HCT116 (cell line): ENCODE measurements around the gene TSR1. TPM values are rescaled to one million over a fixed set of nuclear protein-coding genes. Genes with fewer than 3 reads are reported as not detected.

Source experiments
- ATAC-seq: fragments of 200-7000 bp; cut with Tn5 transposase; 2 replicates; pipeline ENCODE4 v1.9.1; 2020; ENCODE audit warnings: mild to moderate bottlenecking, moderate library complexity
- BruUV-seq: library from RNA; stranded (reverse); fragments of 400-500 nt; replicated peaks from 2 replicates; lab custom pipeline; 2021; lab: Mats Ljungman, UMichigan
- CTCF ChIA-PET: fragments of 300-600 bp; sonication (Branson Sonifier 250); formaldehyde crosslinking; loops from one replicate; lab custom pipeline; 2021; ENCODE audit warnings: antibody characterized with exemption; lab: Charles Lee
- POLR2A ChIA-PET: fragments of 300-600, 350-600 bp; sonication (Branson Sonifier 250); formaldehyde crosslinking; loops from one replicate; lab custom pipeline; 2021; ENCODE audit warnings: antibody characterized with exemption; lab: Charles Lee
- RAD21 ChIA-PET, 2 experiments: fragments of 300-600 bp; sonication (Branson Sonifier 250); formaldehyde crosslinking; loops; one replicate each; lab custom pipeline; 2023; ENCODE audit warnings: low total read pairs in 2 of 2; ENCODE audit not compliant: uncharacterized antibody in 2 of 2, unreplicated experiment in 2 of 2, low non-redundant PET in 1 of 2; lab: Charles Lee
- DNase-seq: peaks from one replicate; pipeline ENCODE4 v3.0.0-alpha.2; 2010; ENCODE audit warnings: low read depth, low spot score
- H2AFZ ChIP-seq: fragments of 200-600 bp; shearing (Covaris generic), sonication (generic); 2 replicates; pipeline ENCODE4 v1.6.1; 2017; ENCODE audit warnings: low read depth, mixed run types, mixed read lengths, antibody characterized with exemption, low read length; ENCODE audit not compliant: poor library complexity, severe bottlenecking
- H3K27ac ChIP-seq: 2 replicates; pipeline ENCODE4 v1.5.1; 2012; ENCODE audit warnings: low read depth, low read length
- H3K27me3 ChIP-seq: fragments of 200-600 bp; sonication (generic); 2 replicates; pipeline ENCODE4 v1.6.1; 2016; ENCODE audit warnings: mixed run types, low read length, mixed read lengths; ENCODE audit not compliant: insufficient read depth
- H3K36me3 ChIP-seq, 2 experiments: fragments of 200-500 bp in 1 of 2; fragments of 200-600 bp in 1 of 2; sonication (Bioruptor generic) in 1 of 2; sonication (generic) in 1 of 2; 2 replicates each; pipeline versions ENCODE4 v1.5.1 to v1.6.1; 2014 to 2016; ENCODE audit warnings: low read length in 2 of 2, inconsistent platforms in 1 of 2, mixed read lengths in 1 of 2, mixed run types in 1 of 2; ENCODE audit not compliant: insufficient read depth in 2 of 2, control insufficient read depth in 1 of 2
- H3K4me1 ChIP-seq, 2 experiments: fragments of 200-600 bp in 1 of 2; sonication (generic) in 1 of 2; 2 replicates each; pipeline versions ENCODE4 v1.5.1 to v1.6.1; 2012 to 2017; ENCODE audit warnings: low read length in 2 of 2, inconsistent platforms in 1 of 2, mild to moderate bottlenecking in 1 of 2, mixed read lengths in 1 of 2, mixed run types in 1 of 2, moderate library complexity in 1 of 2; ENCODE audit not compliant: insufficient read depth in 2 of 2, control insufficient read depth in 1 of 2
- H3K4me2 ChIP-seq: fragments of 200-600 bp; sonication (generic); 2 replicates; pipeline ENCODE4 v1.6.1; 2017; ENCODE audit warnings: mixed run types, low read length, mixed read lengths
- H3K4me3 ChIP-seq, 2 experiments: fragments of 200-600 bp in 1 of 2; sonication (generic) in 1 of 2; replicated peaks in 1 of 2; 2 replicates each; pipeline ENCODE4 v1.5.1; 2011 to 2016; ENCODE audit warnings: low read length in 2 of 2, control low read depth in 1 of 2, low read depth in 1 of 2, mild to moderate bottlenecking in 1 of 2, mixed read lengths in 1 of 2, mixed run types in 1 of 2
- H3K79me2 ChIP-seq: fragments of 200-600 bp; sonication (generic); 2 replicates; pipeline ENCODE4 v1.6.1; 2017; ENCODE audit warnings: mild to moderate bottlenecking, mixed run types, low read length, moderate library complexity, mixed read lengths; ENCODE audit not compliant: insufficient read depth
- H3K9ac ChIP-seq: fragments of 200-600 bp; sonication (generic); 2 replicates; pipeline ENCODE4 v1.6.1; 2016; ENCODE audit warnings: low read length, mixed read lengths
- H3K9me2 ChIP-seq: fragments of 200-600 bp; sonication (generic), shearing (Covaris generic); 2 replicates; pipeline ENCODE4 v1.6.1; 2017; ENCODE audit warnings: mixed run types, mild to moderate bottlenecking, moderate library complexity; ENCODE audit not compliant: insufficient read depth
- H3K9me3 ChIP-seq, 2 experiments: fragments of 200-500 bp in 1 of 2; fragments of 200-600 bp in 1 of 2; sonication (Bioruptor generic) in 1 of 2; sonication (generic) in 1 of 2; 2 replicates each; pipeline ENCODE4 v1.6.1; 2014 to 2017; ENCODE audit warnings: low read length in 2 of 2, mixed read lengths in 2 of 2, inconsistent platforms in 1 of 2, low read depth in 1 of 2, mild to moderate bottlenecking in 1 of 2, mixed run types in 1 of 2, moderate library complexity in 1 of 2; ENCODE audit not compliant: control insufficient read depth in 1 of 2, insufficient read depth in 1 of 2
- H4K20me1 ChIP-seq: fragments of 200-600 bp; sonication (generic), shearing (Covaris generic); 2 replicates; pipeline ENCODE4 v1.6.1; 2017; ENCODE audit warnings: mixed run types, mild to moderate bottlenecking, moderate library complexity; ENCODE audit not compliant: insufficient read depth
- CEBPB ChIP-seq: IDR thresholded peaks from 2 replicates; pipeline ENCODE4 v1.6.1; 2012; ENCODE audit warnings: low read depth
- EZH2 ChIP-seq: fragments of 200-600 bp; sonication (generic); IDR thresholded peaks from 2 replicates; pipeline ENCODE4 v1.6.1; 2017; ENCODE audit warnings: antibody characterized with exemption, mixed run types
- EZH2phosphoT487 ChIP-seq: fragments of 200-600 bp; IDR thresholded peaks from 2 replicates; pipeline ENCODE4 v1.6.1; 2018; ENCODE audit warnings: antibody characterized with exemption, borderline replicate concordance
- JUND ChIP-seq: IDR thresholded peaks from 2 replicates; pipeline ENCODE4 v1.6.1; 2012
- POLR2A ChIP-seq: IDR thresholded peaks from 2 replicates; pipeline ENCODE4 v1.7.0; 2011; ENCODE audit warnings: borderline replicate concordance; ENCODE audit not compliant: insufficient read depth, insufficient read length; ENCODE audit errors: extremely low read depth
- POLR2AphosphoS5 ChIP-seq: IDR thresholded peaks from 2 replicates; pipeline ENCODE4 v1.6.1; 2011; ENCODE audit warnings: mild to moderate bottlenecking, low read depth, low read length, moderate library complexity
- TCF7L2 ChIP-seq: IDR thresholded peaks from 2 replicates; pipeline ENCODE4 v1.7.0; 2011; ENCODE audit warnings: borderline replicate concordance, inconsistent platforms; ENCODE audit not compliant: insufficient read depth, insufficient read length; ENCODE audit errors: extremely low read depth
- ZBTB33 ChIP-seq: IDR thresholded peaks from 2 replicates; pipeline ENCODE4 v1.6.1; 2011; ENCODE audit warnings: mild to moderate bottlenecking, low read length, moderate library complexity; ENCODE audit not compliant: insufficient replicate concordance; ENCODE audit errors: extremely low read depth
- ZFX ChIP-seq: fragments of 450-650 bp; IDR thresholded peaks from 2 replicates; pipeline ENCODE4 v1.6.1; 2017
- ZNF274 ChIP-seq: fragments of 200-500 bp; sonication (Bioruptor generic); IDR thresholded peaks from 2 replicates; pipeline ENCODE4 v1.6.1; 2014; ENCODE audit warnings: mild to moderate bottlenecking, low read depth, low read length, inconsistent platforms
- intact Hi-C: fragments of 100-400 bp; cut with micrococcal nuclease; formaldehyde crosslinking; loops from 2 replicates; pipeline ENCODE4 v1.10.0; 2022
- total RNA-seq: library from RNA; stranded (reverse); gene quantifications from one replicate; pipeline ENCODE4 v1.2.1, GENCODE V29; 2021; ENCODE audit not compliant: unreplicated experiment
- TF ChIP-seq, protein P1 (sequence below): IDR thresholded peaks from 2 replicates; pipeline ENCODE4 v1.6.1; 2012; ENCODE audit warnings: low read depth
- TF ChIP-seq, protein P2 (sequence below): IDR thresholded peaks from 2 replicates; pipeline ENCODE4 v1.6.1; 2012
- TF ChIP-seq, protein P3 (sequence below): IDR thresholded peaks from 2 replicates; pipeline ENCODE4 v1.6.1; 2012

The TSR1 gene
- total RNA-seq, 1 experiment from 2014 or later = 77.2 TPM

GRCh38 chr17:2373179-2373578, 36.9 kb upstream of the TSR1 start:
- no peak overlapping the region for H2AFZ ChIP-seq
- TF ChIP-seq, protein P1, sequence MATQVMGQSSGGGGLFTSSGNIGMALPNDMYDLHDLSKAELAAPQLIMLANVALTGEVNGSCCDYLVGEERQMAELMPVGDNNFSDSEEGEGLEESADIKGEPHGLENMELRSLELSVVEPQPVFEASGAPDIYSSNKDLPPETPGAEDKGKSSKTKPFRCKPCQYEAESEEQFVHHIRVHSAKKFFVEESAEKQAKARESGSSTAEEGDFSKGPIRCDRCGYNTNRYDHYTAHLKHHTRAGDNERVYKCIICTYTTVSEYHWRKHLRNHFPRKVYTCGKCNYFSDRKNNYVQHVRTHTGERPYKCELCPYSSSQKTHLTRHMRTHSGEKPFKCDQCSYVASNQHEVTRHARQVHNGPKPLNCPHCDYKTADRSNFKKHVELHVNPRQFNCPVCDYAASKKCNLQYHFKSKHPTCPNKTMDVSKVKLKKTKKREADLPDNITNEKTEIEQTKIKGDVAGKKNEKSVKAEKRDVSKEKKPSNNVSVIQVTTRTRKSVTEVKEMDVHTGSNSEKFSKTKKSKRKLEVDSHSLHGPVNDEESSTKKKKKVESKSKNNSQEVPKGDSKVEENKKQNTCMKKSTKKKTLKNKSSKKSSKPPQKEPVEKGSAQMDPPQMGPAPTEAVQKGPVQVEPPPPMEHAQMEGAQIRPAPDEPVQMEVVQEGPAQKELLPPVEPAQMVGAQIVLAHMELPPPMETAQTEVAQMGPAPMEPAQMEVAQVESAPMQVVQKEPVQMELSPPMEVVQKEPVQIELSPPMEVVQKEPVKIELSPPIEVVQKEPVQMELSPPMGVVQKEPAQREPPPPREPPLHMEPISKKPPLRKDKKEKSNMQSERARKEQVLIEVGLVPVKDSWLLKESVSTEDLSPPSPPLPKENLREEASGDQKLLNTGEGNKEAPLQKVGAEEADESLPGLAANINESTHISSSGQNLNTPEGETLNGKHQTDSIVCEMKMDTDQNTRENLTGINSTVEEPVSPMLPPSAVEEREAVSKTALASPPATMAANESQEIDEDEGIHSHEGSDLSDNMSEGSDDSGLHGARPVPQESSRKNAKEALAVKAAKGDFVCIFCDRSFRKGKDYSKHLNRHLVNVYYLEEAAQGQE = no peak
- TF ChIP-seq EZH2phosphoT487 (no peak), ZFX (no peak), CEBPB (no peak), POLR2A (no peak), POLR2AphosphoS5 (no peak), ZBTB33 (no peak), TCF7L2 (no peak), EZH2 (no peak), JUND (no peak), ZNF274 (no peak)
- TF ChIP-seq, protein P2, sequence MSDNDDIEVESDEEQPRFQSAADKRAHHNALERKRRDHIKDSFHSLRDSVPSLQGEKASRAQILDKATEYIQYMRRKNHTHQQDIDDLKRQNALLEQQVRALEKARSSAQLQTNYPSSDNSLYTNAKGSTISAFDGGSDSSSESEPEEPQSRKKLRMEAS = no peak
- TF ChIP-seq, protein P3, sequence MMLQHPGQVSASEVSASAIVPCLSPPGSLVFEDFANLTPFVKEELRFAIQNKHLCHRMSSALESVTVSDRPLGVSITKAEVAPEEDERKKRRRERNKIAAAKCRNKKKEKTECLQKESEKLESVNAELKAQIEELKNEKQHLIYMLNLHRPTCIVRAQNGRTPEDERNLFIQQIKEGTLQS = no peak
- ChIA-PET CTCF (no interaction called here), POLR2A (no interaction called here), RAD21 (no interaction called here)
- H3K9me2 ChIP-seq = no peaks in the 10 kb centered on the region
- H3K27ac ChIP-seq = no peak overlapping the region
- no peak overlapping the region for H3K9ac ChIP-seq
- no peaks in the 10 kb centered on the region for H3K9me3 ChIP-seq
- H3K4me2 ChIP-seq = no peak overlapping the region
- no peaks in the 10 kb centered on the region for H3K27me3 ChIP-seq
- H3K36me3 ChIP-seq = peaks cover 3 to 4% of the 10 kb centered on the region in 2 experiments; a peak in 3 of 4 replicates
- ATAC-seq = no peak
- no TSS peak for BruUV-seq
- DNase-seq = no peak
- no peaks in the 10 kb centered on the region for H3K79me2 ChIP-seq
- no peaks in the 10 kb centered on the region for H4K20me1 ChIP-seq
- no peaks in the 10 kb centered on the region for H3K4me1 ChIP-seq
- no peak overlapping the region for H3K4me3 ChIP-seq
- intact Hi-C loops = no loop called here
